ENCODE data around the gene UBE2D3.

Gene UBE2D3

GRCh38 chr4:102792361-102792936, 34.9 kb downstream of the UBE2D3 start:
- H3K4me3 ChIP-seq (ENCODE audit: low read depth, low read length), result no peak overlapping the region

- no peak overlapping the region for H3K4me3 ChIP-seq (ENCODE audit: low read depth, low read length)
Measured at GRCh38 chr4:102791318-102791835, 36.0 kb downstream of the UBE2D3 start.

GRCh38 chr4:102789317-102789717, 38.0 kb downstream of the UBE2D3 start:
- H3K4me3 ChIP-seq (ENCODE audit: low read depth, low read length), result no peak overlapping the region

- no peak overlapping the region for H3K4me3 ChIP-seq (ENCODE audit: low read depth, low read length)
Measured at GRCh38 chr4:102787944-102788343, 39.4 kb downstream of the UBE2D3 start.

GRCh38 chr4:102787096-102787881, 40.1 kb downstream of the UBE2D3 start:
- no peak overlapping the region for H3K4me3 ChIP-seq (ENCODE audit: low read depth, low read length)

GRCh38 chr4:102786279-102786678, 41.1 kb downstream of the UBE2D3 start:
- no peak overlapping the region for H3K4me3 ChIP-seq (ENCODE audit: low read depth, low read length)

- H3K4me3 ChIP-seq (ENCODE audit: low read depth, low read length), result no peak overlapping the region
Measured at GRCh38 chr4:102783006-102783405, 44.3 kb downstream of the UBE2D3 start.

- H3K4me3 ChIP-seq (ENCODE audit: low read depth, low read length), result no peak overlapping the region
Measured at GRCh38 chr4:102781570-102781969, 45.8 kb downstream of the UBE2D3 start.

- no peak overlapping the region for H3K4me3 ChIP-seq (ENCODE audit: low read depth, low read length)
Measured at GRCh38 chr4:102780476-102781144, 46.7 kb downstream of the UBE2D3 start.

- H3K4me3 ChIP-seq (ENCODE audit: low read depth, low read length), result no peak overlapping the region
Measured at GRCh38 chr4:102779204-102779603, 48.1 kb downstream of the UBE2D3 start.

GRCh38 chr4:102778720-102779119, 48.6 kb downstream of the UBE2D3 start:
- H3K4me3 ChIP-seq (ENCODE audit: low read depth, low read length), result no peak overlapping the region

GRCh38 chr4:102775805-102776204, 51.5 kb downstream of the UBE2D3 start:
- H3K4me3 ChIP-seq (ENCODE audit: low read depth, low read length), result no peak overlapping the region

- H3K4me3 ChIP-seq (ENCODE audit: low read depth, low read length), result no peak overlapping the region
Measured at GRCh38 chr4:102774254-102774653, 53.1 kb downstream of the UBE2D3 start.

GRCh38 chr4:102772738-102773340, 54.5 kb downstream of the UBE2D3 start:
- no peak overlapping the region for H3K4me3 ChIP-seq (ENCODE audit: low read depth, low read length)

GRCh38 chr4:102764901-102765300, 62.5 kb downstream of the UBE2D3 start:
- H3K4me3 ChIP-seq (ENCODE audit: low read depth, low read length), result no peak overlapping the region

- H3K4me3 ChIP-seq (ENCODE audit: low read depth, low read length), result peak overlapping the region; percentile 85
Measured at GRCh38 chr4:102761906-102762305, 65.4 kb downstream of the UBE2D3 start.

- peak overlapping the region; percentile 85 for H3K4me3 ChIP-seq (ENCODE audit: low read depth, low read length)
Measured at GRCh38 chr4:102761296-102761701, 66.1 kb downstream of the UBE2D3 start.

GRCh38 chr4:102760645-102761295, 66.6 kb downstream of the UBE2D3 start, which contains the start of gene MANBA:
Gene MANBA (minus strand): TSS chr4:102760968. CDS start chr4:102760894, 74 bp downstream.
- H3K4me3 ChIP-seq (ENCODE audit: low read depth, low read length), result peak within 1 kb of the TSS; percentile 85

- peak overlapping the region; percentile 85 for H3K4me3 ChIP-seq (ENCODE audit: low read depth, low read length)
Measured at GRCh38 chr4:102759831-102760644, 67.3 kb downstream of the UBE2D3 start.

Measured in iPS-11a (cell line).